Measurements from ENCODE around the gene AP5B1.
"Not testable (repeated sequence)": the region's sequence is repeated elsewhere in the genome, so short reads cannot be mapped to it uniquely, and the experiment has no call there.

- TF ChIP-seq CTCF, POLR2A (IDR thresholded peaks at IDR 0.05): not testable (repeated sequence)
These were observed 18.6 kb downstream of the AP5B1 start for GRCh38 chr11:65762169-65762568.

Data from thyroid gland (tissue), 4 donors.